ENCODE measurements around the gene USH2A.

USH2A gene

DNA sequence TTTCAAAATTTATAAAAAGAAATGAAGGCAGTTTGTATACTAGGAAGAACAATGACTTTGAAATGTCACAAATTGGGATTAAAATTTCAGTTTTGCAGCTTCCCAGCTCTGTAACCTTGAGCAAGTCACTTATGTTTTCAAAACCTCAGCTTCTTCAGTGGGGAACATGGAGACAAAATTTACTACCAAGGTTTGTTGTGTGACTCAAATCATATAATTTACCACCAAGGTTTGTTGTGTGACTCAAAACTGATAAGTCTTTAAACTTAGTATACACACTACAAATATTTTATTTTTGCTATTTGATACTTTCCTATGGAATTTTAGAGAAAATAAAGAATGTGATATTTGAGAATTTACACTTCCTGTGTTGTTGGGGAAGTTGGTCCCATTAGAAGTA, 636.3 kb downstream of the USH2A start:
- DNase-seq (ENCODE audit: low spot score): no peak
- in situ Hi-C loops (cut with MboI; ENCODE audit: low pct_unique_long_range_greater_than_20kb, low sequenced_read_pairs, unreplicated experiment): no loop called here
- TF ChIP-seq, protein P1, sequence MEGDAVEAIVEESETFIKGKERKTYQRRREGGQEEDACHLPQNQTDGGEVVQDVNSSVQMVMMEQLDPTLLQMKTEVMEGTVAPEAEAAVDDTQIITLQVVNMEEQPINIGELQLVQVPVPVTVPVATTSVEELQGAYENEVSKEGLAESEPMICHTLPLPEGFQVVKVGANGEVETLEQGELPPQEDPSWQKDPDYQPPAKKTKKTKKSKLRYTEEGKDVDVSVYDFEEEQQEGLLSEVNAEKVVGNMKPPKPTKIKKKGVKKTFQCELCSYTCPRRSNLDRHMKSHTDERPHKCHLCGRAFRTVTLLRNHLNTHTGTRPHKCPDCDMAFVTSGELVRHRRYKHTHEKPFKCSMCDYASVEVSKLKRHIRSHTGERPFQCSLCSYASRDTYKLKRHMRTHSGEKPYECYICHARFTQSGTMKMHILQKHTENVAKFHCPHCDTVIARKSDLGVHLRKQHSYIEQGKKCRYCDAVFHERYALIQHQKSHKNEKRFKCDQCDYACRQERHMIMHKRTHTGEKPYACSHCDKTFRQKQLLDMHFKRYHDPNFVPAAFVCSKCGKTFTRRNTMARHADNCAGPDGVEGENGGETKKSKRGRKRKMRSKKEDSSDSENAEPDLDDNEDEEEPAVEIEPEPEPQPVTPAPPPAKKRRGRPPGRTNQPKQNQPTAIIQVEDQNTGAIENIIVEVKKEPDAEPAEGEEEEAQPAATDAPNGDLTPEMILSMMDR (IDR thresholded peaks at IDR 0.05; ENCODE audit: extremely low read depth, insufficient read depth, missing control alignments): no peak

DNA sequence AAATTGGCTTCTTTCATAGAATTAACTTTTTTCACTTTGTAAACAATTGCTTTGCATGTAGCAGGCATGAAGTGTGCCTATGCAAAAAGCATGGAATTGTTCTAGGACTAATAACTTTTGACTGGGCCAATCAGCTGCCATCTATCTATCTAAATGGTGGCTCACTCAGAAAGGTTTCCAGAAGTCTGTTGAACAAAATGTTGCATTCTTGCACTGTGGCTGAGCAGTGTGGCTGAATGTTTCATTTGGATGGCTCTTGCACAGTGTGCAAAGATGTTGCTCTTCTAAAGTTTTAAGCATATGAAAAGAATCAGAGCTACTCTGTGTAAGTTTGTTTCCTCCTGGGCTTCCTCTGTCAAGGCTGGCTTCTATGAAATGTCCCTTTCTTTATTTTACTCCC, 642.6 kb downstream of the USH2A start:
- DNase-seq (ENCODE audit: low spot score): no peak
- TF ChIP-seq, protein P1 (IDR thresholded peaks at IDR 0.05; ENCODE audit: extremely low read depth, insufficient read depth, missing control alignments): no peak
- in situ Hi-C loops (cut with MboI; ENCODE audit: low pct_unique_long_range_greater_than_20kb, low sequenced_read_pairs, unreplicated experiment): no loop called here

DNA sequence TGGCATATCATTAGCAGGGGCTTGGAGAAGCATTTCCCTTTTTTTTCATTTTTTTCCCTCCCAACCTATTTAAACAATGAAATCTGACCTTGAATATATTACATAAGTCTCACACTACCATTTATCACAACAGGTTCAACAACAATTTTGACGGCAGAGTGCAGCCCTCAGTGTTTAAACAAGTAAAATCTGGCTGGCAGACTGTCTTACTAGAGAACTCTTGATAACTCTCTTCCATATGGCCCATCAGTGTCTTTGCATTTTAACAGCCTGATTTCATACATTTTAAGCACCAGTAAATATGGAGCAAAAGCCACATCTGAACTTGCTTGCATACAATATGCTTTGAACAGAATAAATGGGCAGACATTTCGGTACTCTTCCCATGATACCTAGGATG, 643.1 kb downstream of the USH2A start:
- DNase-seq (ENCODE audit: low spot score): no peak
- in situ Hi-C loops (cut with MboI; ENCODE audit: low pct_unique_long_range_greater_than_20kb, low sequenced_read_pairs, unreplicated experiment): no loop called here
- TF ChIP-seq, protein P1 (IDR thresholded peaks at IDR 0.05; ENCODE audit: extremely low read depth, insufficient read depth, missing control alignments): no peak

DNA sequence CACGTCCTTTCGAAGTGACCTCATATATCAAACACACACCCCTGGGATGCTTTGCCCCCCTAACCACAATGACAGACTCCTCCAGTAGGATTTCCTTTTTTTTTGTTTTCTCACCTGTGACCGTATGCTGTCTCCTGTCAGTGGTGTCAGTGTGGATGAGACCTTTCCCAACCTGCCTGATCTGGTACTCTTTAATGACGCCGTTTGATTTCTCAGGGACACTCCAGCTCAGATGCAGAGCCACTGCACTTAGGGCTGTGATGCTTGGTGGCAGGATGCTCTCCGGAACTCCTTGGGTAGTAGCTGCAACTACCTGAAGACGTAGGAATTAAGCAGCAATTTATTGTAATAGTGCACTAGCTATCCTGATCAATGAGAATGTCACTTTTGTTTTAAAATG, 643.5 kb downstream of the USH2A start:
- TF ChIP-seq, protein P1 (IDR thresholded peaks at IDR 0.05; ENCODE audit: extremely low read depth, insufficient read depth, missing control alignments): no peak
- in situ Hi-C loops (cut with MboI; ENCODE audit: low pct_unique_long_range_greater_than_20kb, low sequenced_read_pairs, unreplicated experiment): no loop called here
- no peak for DNase-seq (ENCODE audit: low spot score)

DNA sequence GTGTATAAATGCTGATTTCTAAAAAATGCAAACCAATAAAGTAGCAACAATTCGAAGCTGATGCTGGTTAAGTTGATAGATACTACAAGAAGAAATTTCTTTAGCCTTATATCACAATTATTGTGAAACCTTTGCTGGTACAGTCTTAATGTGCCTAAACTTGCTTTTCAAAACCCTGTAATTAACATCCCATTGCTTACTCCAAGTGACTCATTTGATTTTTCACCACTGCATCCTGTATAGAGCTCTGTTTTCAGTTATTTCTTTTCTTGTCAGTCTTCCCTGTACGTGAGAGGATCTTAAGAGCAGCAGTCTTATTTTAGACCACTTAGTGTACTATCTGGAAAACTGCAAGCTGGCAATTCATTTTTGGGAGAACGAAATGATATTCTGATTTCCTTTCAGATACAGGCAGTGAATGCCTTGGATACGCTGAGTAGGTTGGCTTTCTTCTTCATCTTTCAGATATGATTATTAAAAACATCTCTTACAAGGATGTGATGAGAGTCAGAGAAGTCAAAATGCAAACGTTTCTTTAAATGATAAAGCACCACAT, 645.8 kb downstream of the USH2A start:
- TF ChIP-seq, protein P1 (IDR thresholded peaks at IDR 0.05; ENCODE audit: extremely low read depth, insufficient read depth, missing control alignments): no peak
- DNase-seq (ENCODE audit: low spot score): no peak
- in situ Hi-C loops (cut with MboI; ENCODE audit: low pct_unique_long_range_greater_than_20kb, low sequenced_read_pairs, unreplicated experiment): no loop called here

DNA sequence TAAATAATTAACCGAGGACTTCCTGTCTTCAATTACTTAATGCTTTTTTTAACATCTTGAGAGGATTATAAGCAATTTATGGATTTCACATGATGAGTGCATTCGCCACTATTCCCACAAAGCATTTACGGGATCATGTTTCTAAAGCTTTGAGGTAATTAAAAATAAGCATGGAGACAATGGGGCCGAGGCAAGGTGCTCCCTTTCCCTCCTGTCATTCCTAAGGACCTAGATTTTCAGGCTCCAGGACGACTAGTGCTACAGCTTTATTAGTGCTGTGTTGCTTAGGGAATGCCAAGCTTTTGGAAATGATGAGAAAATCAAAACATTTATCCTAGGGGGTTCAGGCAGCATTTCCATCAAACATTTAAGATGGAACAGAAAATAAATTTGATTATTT, 646.9 kb downstream of the USH2A start:
- in situ Hi-C loops (cut with MboI; ENCODE audit: low pct_unique_long_range_greater_than_20kb, low sequenced_read_pairs, unreplicated experiment): no loop called here
- DNase-seq (ENCODE audit: low spot score): no peak
- TF ChIP-seq, protein P1 (IDR thresholded peaks at IDR 0.05; ENCODE audit: extremely low read depth, insufficient read depth, missing control alignments): no peak

DNA sequence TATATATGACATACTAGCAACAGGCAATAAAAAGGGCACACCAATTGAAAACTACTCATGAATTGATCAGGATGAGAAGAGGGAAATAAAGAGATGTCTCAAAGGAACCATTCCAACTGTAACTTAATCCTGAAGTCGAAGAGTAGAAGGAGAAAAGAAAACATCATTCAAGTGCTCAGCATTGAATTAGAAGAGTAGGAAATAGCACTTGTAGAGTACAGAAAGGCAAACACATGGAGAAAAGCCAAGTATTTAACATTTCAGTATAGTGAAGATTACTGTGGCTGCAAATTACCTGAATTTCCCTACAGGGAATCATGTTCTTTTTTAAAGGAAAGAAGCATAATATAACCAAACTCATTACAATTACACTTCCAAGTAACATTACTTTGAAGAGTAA, 651.1 kb downstream of the USH2A start:
- DNase-seq (ENCODE audit: low spot score): no peak
- in situ Hi-C loops (cut with MboI; ENCODE audit: low pct_unique_long_range_greater_than_20kb, low sequenced_read_pairs, unreplicated experiment): no loop called here
- TF ChIP-seq, protein P1 (IDR thresholded peaks at IDR 0.05; ENCODE audit: extremely low read depth, insufficient read depth, missing control alignments): no peak
